MCF 10A (cell line): ENCODE results near the gene ZNF608. TPM values are rescaled to one million over a fixed set of nuclear protein-coding genes. Genes with fewer than 3 reads are reported as not detected.

Experiments used
- BruUV-seq: library from RNA; stranded (reverse); fragments of 400-500 nt; replicated peaks from 2 replicates; lab custom pipeline; 2021; lab: Mats Ljungman, UMichigan
- CTCF ChIA-PET: fragments of 300-600 bp; sonication (Branson Sonifier 250); formaldehyde crosslinking; extraction: SDS; loops from one replicate; lab custom pipeline; 2021; ENCODE audit warnings: antibody characterized with exemption, inconsistent platforms; lab: Yijun Ruan, JAX
- POLR2A ChIA-PET: fragments of 300-600, 350-650 bp; sonication (Branson Sonifier 250); formaldehyde crosslinking; extraction: SDS; loops from one replicate; lab custom pipeline; 2020; ENCODE audit warnings: antibody characterized with exemption, inconsistent platforms; lab: Yijun Ruan, JAX
- DNase-seq: peaks from one replicate; pipeline ENCODE4 v3.0.0-alpha.2; 2018; ENCODE audit not compliant: unreplicated experiment
- H3K27ac Mint-ChIP-seq: one replicate; pipeline ENCODE4 v1.8.0; 2022; ENCODE audit warnings: mild to moderate bottlenecking, low read depth, mixed read lengths; ENCODE audit not compliant: unreplicated experiment
- H3K27me3 Mint-ChIP-seq: one replicate; pipeline ENCODE4 v1.8.0; 2022; ENCODE audit warnings: mixed read lengths; ENCODE audit not compliant: insufficient read depth, unreplicated experiment
- H3K36me3 Mint-ChIP-seq: one replicate; pipeline ENCODE4 v1.8.0; 2022; ENCODE audit warnings: mild to moderate bottlenecking, moderate library complexity, mixed read lengths; ENCODE audit not compliant: insufficient read depth, unreplicated experiment
- H3K4me1 Mint-ChIP-seq: one replicate; pipeline ENCODE4 v1.8.0; 2022; ENCODE audit warnings: mixed read lengths; ENCODE audit not compliant: insufficient read depth, unreplicated experiment
- H3K4me3 Mint-ChIP-seq: one replicate; pipeline ENCODE4 v1.8.0; 2022; ENCODE audit warnings: mild to moderate bottlenecking, moderate library complexity, mixed read lengths; ENCODE audit not compliant: unreplicated experiment
- H3K9me3 Mint-ChIP-seq: one replicate; pipeline ENCODE4 v1.8.0; 2022; ENCODE audit warnings: mixed read lengths; ENCODE audit not compliant: unreplicated experiment
- intact Hi-C: fragments of 100-400 bp; cut with micrococcal nuclease; formaldehyde crosslinking; loops from 2 replicates; pipeline ENCODE4 v1.14.1; 2022
- total RNA-seq: library from RNA; stranded (reverse); gene quantifications from 2 replicates; pipeline ENCODE4 v1.2.3, GENCODE V29; 2022
- TF ChIP-seq, protein P1 (sequence below): fragments of 200-600 bp; IDR thresholded peaks from one replicate; pipeline ENCODE4 v1.8.0; 2022; ENCODE audit warnings: antibody characterized with exemption, mild to moderate bottlenecking; ENCODE audit not compliant: unreplicated experiment

The ZNF608 gene
- total RNA-seq, 1 experiment from 2014 or later, result 8.4 TPM

DNA sequence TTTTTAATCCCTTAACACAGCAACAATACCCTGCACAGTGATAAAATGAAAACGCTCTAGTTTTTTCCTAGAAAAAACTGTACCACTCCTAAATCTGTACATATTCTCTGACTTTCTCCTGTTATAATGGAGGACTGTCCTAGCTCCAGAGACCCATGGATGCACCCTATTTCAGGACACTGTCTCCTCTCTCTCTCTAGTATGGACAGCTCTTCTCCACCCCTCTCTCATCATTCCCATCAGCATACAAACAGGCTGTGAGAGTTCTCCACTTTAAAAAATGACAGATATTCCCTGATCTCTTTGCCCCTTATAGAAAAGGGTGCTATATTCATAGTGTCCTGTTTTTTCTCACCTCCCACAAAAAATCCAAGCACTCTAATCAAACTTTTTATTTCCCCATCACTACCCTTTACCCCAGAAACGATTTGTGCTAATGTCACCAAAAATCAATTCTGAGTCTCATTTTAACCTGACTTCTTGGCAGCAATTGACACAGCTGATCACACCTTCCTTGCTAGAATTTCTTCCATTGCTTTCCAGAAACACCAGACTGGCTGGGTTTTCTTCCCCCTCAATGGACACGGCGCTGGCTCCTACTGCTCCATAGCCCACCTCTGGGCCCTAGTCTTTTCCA lies 20.7 kb downstream of the ZNF608 start:
- peaks cover 15% of the 10 kb centered on the region for H3K4me1 Mint-ChIP-seq
- intact Hi-C loops, result no loop called here
- TF ChIP-seq, protein P1, sequence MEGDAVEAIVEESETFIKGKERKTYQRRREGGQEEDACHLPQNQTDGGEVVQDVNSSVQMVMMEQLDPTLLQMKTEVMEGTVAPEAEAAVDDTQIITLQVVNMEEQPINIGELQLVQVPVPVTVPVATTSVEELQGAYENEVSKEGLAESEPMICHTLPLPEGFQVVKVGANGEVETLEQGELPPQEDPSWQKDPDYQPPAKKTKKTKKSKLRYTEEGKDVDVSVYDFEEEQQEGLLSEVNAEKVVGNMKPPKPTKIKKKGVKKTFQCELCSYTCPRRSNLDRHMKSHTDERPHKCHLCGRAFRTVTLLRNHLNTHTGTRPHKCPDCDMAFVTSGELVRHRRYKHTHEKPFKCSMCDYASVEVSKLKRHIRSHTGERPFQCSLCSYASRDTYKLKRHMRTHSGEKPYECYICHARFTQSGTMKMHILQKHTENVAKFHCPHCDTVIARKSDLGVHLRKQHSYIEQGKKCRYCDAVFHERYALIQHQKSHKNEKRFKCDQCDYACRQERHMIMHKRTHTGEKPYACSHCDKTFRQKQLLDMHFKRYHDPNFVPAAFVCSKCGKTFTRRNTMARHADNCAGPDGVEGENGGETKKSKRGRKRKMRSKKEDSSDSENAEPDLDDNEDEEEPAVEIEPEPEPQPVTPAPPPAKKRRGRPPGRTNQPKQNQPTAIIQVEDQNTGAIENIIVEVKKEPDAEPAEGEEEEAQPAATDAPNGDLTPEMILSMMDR, result no peak
- H3K4me3 Mint-ChIP-seq, result no peak overlapping the region
- BruUV-seq, result no TSS peak
- ChIA-PET CTCF (interaction anchor here (0.6 to 2.3 kb wide), 2 partner anchors 9 to 27 kb away, joined by 3 to 5 read pairs; no protein-coding TSS in a partner anchor), POLR2A (interaction anchor here (0.5 to 1.6 kb wide), 2 partner anchors 12 to 15 kb away, joined by 3 to 4 read pairs; no protein-coding TSS in a partner anchor)
- H3K27me3 Mint-ChIP-seq, result no peaks in the 10 kb centered on the region
- DNase-seq, result no peak
- no peaks in the 10 kb centered on the region for H3K9me3 Mint-ChIP-seq
- H3K27ac Mint-ChIP-seq, result no peak overlapping the region
- no peaks in the 10 kb centered on the region for H3K36me3 Mint-ChIP-seq

DNA sequence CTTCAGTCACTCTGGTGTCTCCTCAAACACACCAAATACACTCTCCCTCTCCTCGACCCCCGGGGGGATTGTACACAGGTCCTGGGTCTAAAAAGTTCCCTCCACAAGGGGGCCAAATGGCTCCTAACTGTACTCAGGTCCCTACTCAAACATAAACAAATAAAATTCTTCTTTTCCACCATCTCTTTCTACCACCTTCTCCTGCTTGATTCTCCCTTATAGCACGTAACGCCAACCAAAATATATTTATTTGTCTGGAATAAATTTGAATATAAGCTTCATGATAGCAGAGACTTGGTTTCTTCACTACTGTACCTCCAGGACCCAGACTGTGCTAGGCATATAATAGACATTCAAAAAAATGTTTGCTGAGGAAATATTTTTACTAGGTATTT lies 21.4 kb downstream of the ZNF608 start:
- no TSS peak for BruUV-seq
- H3K36me3 Mint-ChIP-seq, result no peaks in the 10 kb centered on the region
- TF ChIP-seq, protein P1, result no peak
- ChIA-PET CTCF (interaction anchor here (0.6 kb wide), 2 partner anchors 27 to 1117 kb away, joined by 3 to 4 read pairs; no protein-coding TSS in a partner anchor), POLR2A (interaction anchor here (0.5 to 1.6 kb wide), 2 partner anchors 11 to 15 kb away, joined by 3 to 4 read pairs; no protein-coding TSS in a partner anchor)
- H3K9me3 Mint-ChIP-seq, result no peaks in the 10 kb centered on the region
- H3K27ac Mint-ChIP-seq, result no peak overlapping the region
- H3K4me1 Mint-ChIP-seq, result peaks cover 15% of the 10 kb centered on the region
- H3K4me3 Mint-ChIP-seq, result no peak overlapping the region
- DNase-seq, result no peak
- no peaks in the 10 kb centered on the region for H3K27me3 Mint-ChIP-seq
- intact Hi-C loops, result no loop called here

DNA sequence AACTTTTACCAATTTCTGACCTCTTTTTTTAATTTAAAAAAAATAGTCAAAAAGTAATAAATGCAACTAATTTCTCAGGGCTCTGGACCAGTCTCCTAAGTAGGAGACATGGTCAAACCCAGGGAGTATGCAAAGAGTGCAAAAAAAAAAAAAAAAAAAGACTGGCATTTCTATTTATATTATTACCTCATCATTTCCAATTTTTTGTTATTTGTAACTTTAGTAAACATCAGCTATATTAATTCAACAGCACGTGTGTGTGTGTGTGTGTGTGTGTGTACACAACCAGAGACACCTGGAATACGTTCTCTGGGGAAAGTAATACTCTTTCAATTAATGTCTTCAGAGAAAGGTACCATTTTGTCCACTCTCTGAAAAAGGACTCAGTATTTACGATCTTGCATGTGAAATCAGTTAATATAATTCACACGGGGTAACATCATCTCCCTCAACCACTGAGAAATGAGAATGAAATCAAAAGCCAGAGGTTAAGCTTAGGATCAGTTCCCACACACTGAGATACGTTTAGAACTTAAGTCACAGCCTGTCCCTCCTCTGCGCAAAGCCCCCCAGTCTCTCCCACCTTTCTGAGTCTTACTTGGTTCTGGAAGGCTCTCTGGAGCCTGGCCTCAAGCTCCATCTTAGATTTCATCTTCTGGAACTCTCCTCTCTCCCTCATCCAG lies 21.9 kb downstream of the ZNF608 start:
- Mint-ChIP-seq H3K4me1 (peaks cover 15% of the 10 kb centered on the region), H3K27me3 (no peaks in the 10 kb centered on the region), H3K9me3 (no peaks in the 10 kb centered on the region), H3K4me3 (no peak overlapping the region), H3K36me3 (no peaks in the 10 kb centered on the region), H3K27ac (no peak overlapping the region)
- intact Hi-C loops, result no loop called here
- no peak for DNase-seq
- BruUV-seq, result no TSS peak
- POLR2A ChIA-PET, result interaction anchor here (1.6 kb wide), 1 partner anchor 16 kb away, joined by 4 read pairs; no protein-coding TSS in a partner anchor
- TF ChIP-seq, protein P1, result no peak
- CTCF ChIA-PET, result interaction anchor here (0.6 kb wide), 2 partner anchors 27 to 1116 kb away, joined by 3 to 4 read pairs; no protein-coding TSS in a partner anchor

DNA sequence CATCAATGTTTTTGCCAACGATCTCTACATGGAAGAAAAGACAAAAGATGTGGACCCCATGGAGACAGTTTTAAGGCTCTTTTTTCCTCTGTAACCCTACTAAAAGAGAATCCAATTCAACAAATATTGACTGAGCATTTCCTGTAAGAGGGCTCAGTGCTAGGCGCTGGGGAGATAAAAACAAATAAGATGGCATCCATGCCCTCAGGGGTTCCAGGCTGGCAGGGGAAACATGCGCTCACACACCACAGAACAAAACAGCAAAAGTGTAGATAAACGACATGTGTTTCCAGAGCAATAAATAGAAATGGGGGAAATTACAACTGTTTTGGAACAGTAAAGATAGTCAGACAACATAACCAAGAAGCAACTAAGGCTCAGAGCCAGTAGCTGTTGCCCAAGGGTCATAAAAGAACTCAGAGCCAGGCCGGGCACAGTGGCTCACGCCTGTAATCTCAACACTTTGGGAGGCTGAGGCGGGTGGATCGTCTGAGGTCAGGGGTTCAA lies 25.2 kb downstream of the ZNF608 start:
- Mint-ChIP-seq H3K9me3 (no peaks in the 10 kb centered on the region), H3K27me3 (no peaks in the 10 kb centered on the region), H3K36me3 (no peaks in the 10 kb centered on the region), H3K27ac (no peak overlapping the region), H3K4me1 (peaks cover 23% of the 10 kb centered on the region), H3K4me3 (no peak overlapping the region)
- ChIA-PET POLR2A (interaction anchor here (1.5 kb wide), 1 partner anchor 11 kb away, joined by 5 read pairs; no protein-coding TSS in a partner anchor), CTCF (interaction anchor here (0.6 kb wide), 1 partner anchor 9 kb away, joined by 4 read pairs; no protein-coding TSS in a partner anchor)
- TF ChIP-seq, protein P1, result no peak
- no peak for DNase-seq
- intact Hi-C loops, result no loop called here
- BruUV-seq, result no TSS peak
